DMS153 (cell line): ENCODE data around the gene UTS2R.

Source experiments
- DNase-seq: peaks from one replicate; lab custom pipeline; 2025; lab: John Stamatoyannopoulos, UW

Gene UTS2R

GRCh38 chr17:82371333-82372248 is at the start of gene UTS2R:
Gene UTS2R (plus strand): TSS chr17:82371765. CDS start chr17:82374325, 2,560 bp downstream.
- no peak for DNase-seq

GRCh38 chr17:82321947-82322466 is 49.6 kb upstream of the UTS2R start:
- DNase-seq = no peak

- no peak for DNase-seq
Observed at GRCh38 chr17:82322526-82323453, 48.8 kb upstream of the UTS2R start.

GRCh38 chr17:82323514-82324234 is 47.9 kb upstream of the UTS2R start:
- DNase-seq = no peak

- no peak for DNase-seq
Observed at GRCh38 chr17:82324566-82325285, 46.8 kb upstream of the UTS2R start.

- DNase-seq = no peak
Observed at GRCh38 chr17:82325286-82326180, 46.0 kb upstream of the UTS2R start.

- DNase-seq = no peak
Observed at GRCh38 chr17:82327289-82327688, 44.3 kb upstream of the UTS2R start.

GRCh38 chr17:82327757-82328140 is 43.8 kb upstream of the UTS2R start:
- no peak for DNase-seq

GRCh38 chr17:82328141-82328993 is 43.2 kb upstream of the UTS2R start:
- no peak for DNase-seq

GRCh38 chr17:82328994-82329507 is 42.5 kb upstream of the UTS2R start:
- DNase-seq = no peak

GRCh38 chr17:82329683-82330321 is 41.8 kb upstream of the UTS2R start:
- no peak for DNase-seq

GRCh38 chr17:82330322-82331239 is 41.0 kb upstream of the UTS2R start:
- DNase-seq = peak; percentile 70

- DNase-seq = no peak
Observed at GRCh38 chr17:82331345-82331939, 40.1 kb upstream of the UTS2R start.

- DNase-seq = no peak
Observed at GRCh38 chr17:82332669-82333278, 38.8 kb upstream of the UTS2R start.

- DNase-seq = no peak
Observed at GRCh38 chr17:82333279-82334171, 38.0 kb upstream of the UTS2R start, which contains the start of gene SECTM1. Gene SECTM1 (minus strand): TSS chr17:82333766. CDS start chr17:82327240, 6,526 bp downstream.
